H1 (cell line): Measurements from ENCODE around the gene CDCA5. TPM values are rescaled to one million over a fixed set of nuclear protein-coding genes. Genes with fewer than 3 reads are reported as not detected.

Experiments used
- ATF2 ChIP-seq: IDR thresholded peaks from 2 replicates; pipeline ENCODE4 v1.6.1; 2012; ENCODE audit warnings: low read length, inconsistent platforms
- BRCA1 ChIP-seq: IDR thresholded peaks from 2 replicates; pipeline ENCODE4 v1.6.1; 2012; ENCODE audit warnings: low read depth, low read length, improper control_type of control experiment
- CREB1 ChIP-seq: IDR thresholded peaks from 2 replicates; pipeline ENCODE4 v1.6.1; 2012; ENCODE audit warnings: inconsistent platforms
- E2F6 ChIP-seq: IDR thresholded peaks from 2 replicates; pipeline ENCODE4 v1.6.1; 2012; ENCODE audit warnings: inconsistent platforms
- EZH2 ChIP-seq: fragments of 200-600 bp; sonication (generic); IDR thresholded peaks from 2 replicates; pipeline ENCODE4 v1.7.1; 2012; ENCODE audit warnings: low read depth, mild to moderate bottlenecking, moderate library complexity, low read length, inconsistent platforms; ENCODE audit not compliant: severe bottlenecking
- FOSL1 ChIP-seq: IDR thresholded peaks from 2 replicates; pipeline ENCODE4 v1.6.1; 2011; ENCODE audit warnings: mild to moderate bottlenecking, low read depth, low read length, moderate library complexity; ENCODE audit not compliant: insufficient read depth
- HDAC6 ChIP-seq: IDR thresholded peaks from one replicate; pipeline ENCODE4 v1.7.1; 2012; ENCODE audit warnings: low read depth, mild to moderate bottlenecking, inconsistent platforms, low read length, moderate library complexity
- PHF8 ChIP-seq: fragments of 200-600 bp; sonication (generic); conservative IDR thresholded peaks from 2 replicates; pipeline ENCODE4 v1.7.1; 2012; ENCODE audit warnings: low read depth, mild to moderate bottlenecking, inconsistent platforms, low read length, moderate library complexity
- RBBP5 ChIP-seq: IDR thresholded peaks from 2 replicates; pipeline ENCODE4 v1.7.1; 2012; ENCODE audit warnings: low read depth, mild to moderate bottlenecking, inconsistent platforms, low read length, moderate library complexity, borderline replicate concordance
- RNF2 ChIP-seq: fragments of 200-900, 300-1000 bp; sonication (generic); IDR thresholded peaks from 2 replicates; pipeline ENCODE4 v1.7.1; 2016; ENCODE audit warnings: borderline replicate concordance, low read depth, mild to moderate bottlenecking, antibody characterized with exemption, low read length; ENCODE audit not compliant: poor library complexity, severe bottlenecking; ENCODE audit errors: missing control alignments
- polyA plus RNA-seq, 7 experiments: library from polyadenylated mRNA; depleted of rRNA in 3 of 7; stranded (reverse) in 5 of 7; unstranded in 2 of 7; fragments of >200 nt in 5 of 7; fragments of 200-250 nt in 2 of 7; gene quantifications; 1 replicate in 5 of 7; 2 replicates in 1 of 7; 4 replicates in 1 of 7; pipeline versions ENCODE4 v1.2.1 to v1.2.3, GENCODE V29; 2011 to 2013; ENCODE audit warnings: missing spikeins in 2 of 7, mixed read lengths in 2 of 7
- total RNA-seq: library from RNA; stranded (reverse); fragmentation: NEBNext Ultra II Directional; extraction: Animal tissue kit (Norgen Biotek cat#: 25700); gene quantifications from 2 replicates; pipeline ENCODE4 v1.2.1, GENCODE V29; 2021

Gene CDCA5
- total and polyA plus RNA-seq, 2 of the 8 experiments (the other 6 are each of a cell fraction or from before 2014, with no cell fraction given): 39.2 to 87.0 TPM

GRCh38 chr11:65085446-65085845 is 1.6 kb upstream of the CDCA5 start (continued):
- TF ChIP-seq E2F6: no peak
- no peak for TF ChIP-seq EZH2
- TF ChIP-seq PHF8: no peak
- no peak for TF ChIP-seq BRCA1
- TF ChIP-seq CREB1: no peak
- TF ChIP-seq ATF2: no peak
- no peak for TF ChIP-seq RBBP5
- no peak for TF ChIP-seq HDAC6
- TF ChIP-seq RNF2: no peak
- no peak for TF ChIP-seq FOSL1
